ENCODE results near the gene NID1. TPM values are rescaled to one million over a fixed set of nuclear protein-coding genes. Genes with fewer than 3 reads are reported as not detected.

The NID1 gene
- 5.6 and 6.3 TPM in 2 replicates for total RNA-seq

DNA sequence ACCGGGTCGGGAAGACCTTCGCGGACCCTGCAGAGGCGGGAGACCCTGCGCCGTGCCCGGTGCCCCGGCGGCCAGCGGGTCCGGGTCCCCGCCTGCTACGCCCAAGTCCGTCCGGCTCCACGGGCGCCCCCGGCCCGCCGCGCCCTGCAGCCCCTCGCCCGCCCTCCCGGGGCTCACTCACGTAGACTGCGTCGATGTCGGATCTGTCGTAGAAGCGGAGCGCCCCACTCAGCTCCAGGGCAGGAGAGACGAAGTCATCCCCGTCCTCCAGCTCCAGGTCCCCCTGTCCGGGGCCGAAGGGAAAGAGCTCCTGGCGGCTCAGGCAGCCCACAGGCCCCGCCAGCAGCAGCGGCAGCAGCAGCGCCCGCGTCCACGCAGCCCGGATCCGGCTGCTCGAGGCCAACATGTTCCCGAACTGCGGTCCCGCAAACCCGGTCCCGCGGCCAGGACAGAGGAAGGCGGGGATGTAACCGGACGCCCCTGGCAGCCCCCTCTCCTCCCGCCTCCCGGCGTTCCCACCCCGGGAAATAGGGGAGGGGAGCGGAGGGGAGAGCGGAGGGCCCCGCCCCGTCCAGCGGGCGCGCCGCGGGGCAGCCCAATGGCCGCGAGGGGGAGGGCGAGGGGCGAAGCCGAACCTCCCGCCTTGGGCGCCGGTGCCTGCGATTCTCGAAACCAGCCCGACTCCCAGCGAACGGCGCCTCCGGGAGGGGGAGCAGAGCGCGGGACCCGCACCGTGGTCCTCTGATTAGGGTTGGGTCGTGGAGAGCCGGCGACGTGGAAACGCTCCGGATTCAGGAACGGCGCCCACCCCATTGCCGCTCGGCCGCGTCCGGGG, at the start of gene NID1:
Gene NID1 (minus strand): TSS at position 417 of the 835 bp plus-strand sequence. CDS start 11 bp downstream, at position 406.

Other genes with a start within 250 kb of the NID1 start
- gene LYST, start 198.2 kb downstream of the NID1 start, total RNA-seq = 7.6 and 9.9 TPM in 2 replicates
- 14.5 and 22.8 TPM in 2 replicates for gene GPR137B, start 77.4 kb upstream of the NID1 start, total RNA-seq
- gene ERO1B, start 216.9 kb upstream of the NID1 start, total RNA-seq = 1.6 and 3.5 TPM in 2 replicates

Measured in airway epithelial cell (primary cell).